ENCODE results near the gene PLCE1. TPM values are rescaled to one million over a fixed set of nuclear protein-coding genes. Genes with fewer than 3 reads are reported as not detected.
A peak's percentile ranks its signal among the peaks of the same experiment; 100 is the strongest.

Gene PLCE1
- total and polyA plus RNA-seq, 2 donors (not counting 1 experiment from before 2014, with no cell fraction given), result 0.33 to 1.2 TPM

DNA sequence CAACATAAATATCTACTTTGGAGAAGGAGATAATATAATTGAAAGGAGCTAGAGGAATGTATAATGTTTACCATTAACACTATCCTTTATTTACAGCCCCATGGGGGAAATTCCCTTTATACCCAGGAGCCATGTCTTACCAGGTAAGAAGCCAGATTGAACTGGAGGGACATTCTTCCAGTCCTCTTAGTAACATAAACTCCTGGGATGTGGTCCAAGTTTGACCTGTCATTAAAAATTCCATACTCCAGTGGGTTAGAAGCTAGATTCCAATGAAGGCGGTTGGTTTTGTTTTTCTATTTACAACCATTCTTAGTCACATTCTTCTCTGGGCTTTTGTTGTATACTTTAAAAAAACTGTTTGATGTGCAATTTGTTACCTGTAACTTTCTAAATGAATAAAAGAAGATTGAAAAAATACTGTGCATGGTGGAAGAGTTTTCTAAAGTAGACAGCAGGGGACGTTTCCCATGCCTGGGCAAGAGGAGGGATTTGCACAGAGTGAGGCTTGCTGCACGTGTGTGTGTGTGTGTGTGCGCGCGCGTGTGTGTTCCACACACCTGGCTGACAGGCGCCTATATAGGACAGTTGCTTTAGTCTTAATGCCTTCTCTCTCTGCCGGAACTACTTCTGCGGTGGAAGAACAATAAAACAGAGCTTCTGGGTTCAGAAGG, 2.0 kb downstream of the PLCE1 start:
- no peaks in the 10 kb centered on the region for H3K36me3 ChIP-seq (ENCODE audit: control insufficient read depth, insufficient read depth, low read length)
- H3K4me2 ChIP-seq (ENCODE audit: extremely low read depth, insufficient read depth, low read length), result no peak overlapping the region
- no peaks in the 10 kb centered on the region for H4K20me1 ChIP-seq (ENCODE audit: control insufficient read depth, extremely low read depth, insufficient read depth, low read length)
- TF ChIP-seq EZH2 (IDR thresholded peaks at IDR 0.05; ENCODE audit: low read length, missing control alignments), result no peak
- TF ChIP-seq, protein P1, sequence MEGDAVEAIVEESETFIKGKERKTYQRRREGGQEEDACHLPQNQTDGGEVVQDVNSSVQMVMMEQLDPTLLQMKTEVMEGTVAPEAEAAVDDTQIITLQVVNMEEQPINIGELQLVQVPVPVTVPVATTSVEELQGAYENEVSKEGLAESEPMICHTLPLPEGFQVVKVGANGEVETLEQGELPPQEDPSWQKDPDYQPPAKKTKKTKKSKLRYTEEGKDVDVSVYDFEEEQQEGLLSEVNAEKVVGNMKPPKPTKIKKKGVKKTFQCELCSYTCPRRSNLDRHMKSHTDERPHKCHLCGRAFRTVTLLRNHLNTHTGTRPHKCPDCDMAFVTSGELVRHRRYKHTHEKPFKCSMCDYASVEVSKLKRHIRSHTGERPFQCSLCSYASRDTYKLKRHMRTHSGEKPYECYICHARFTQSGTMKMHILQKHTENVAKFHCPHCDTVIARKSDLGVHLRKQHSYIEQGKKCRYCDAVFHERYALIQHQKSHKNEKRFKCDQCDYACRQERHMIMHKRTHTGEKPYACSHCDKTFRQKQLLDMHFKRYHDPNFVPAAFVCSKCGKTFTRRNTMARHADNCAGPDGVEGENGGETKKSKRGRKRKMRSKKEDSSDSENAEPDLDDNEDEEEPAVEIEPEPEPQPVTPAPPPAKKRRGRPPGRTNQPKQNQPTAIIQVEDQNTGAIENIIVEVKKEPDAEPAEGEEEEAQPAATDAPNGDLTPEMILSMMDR (conservative IDR thresholded peaks at IDR 0.05 in 1 of 2, IDR thresholded peaks at IDR 0.05 in 1 of 2; ENCODE audit: low read depth in 1 of 2, low read length in 2 of 2), result no peak
- no peak overlapping the region for H2AFZ ChIP-seq (ENCODE audit: low read length)
- H3K27me3 ChIP-seq (ENCODE audit: control insufficient read depth, insufficient read depth, low read length), result peaks cover 10% of the 10 kb centered on the region
- no peaks in the 10 kb centered on the region for H3K79me2 ChIP-seq (ENCODE audit: control insufficient read depth, insufficient read depth, low read length)
- H3K9ac ChIP-seq (ENCODE audit: insufficient read depth, low read length), result no peak overlapping the region
- peaks cover 12% of the 10 kb centered on the region for H3K4me1 ChIP-seq (ENCODE audit: control insufficient read depth, extremely low read depth, insufficient read depth, low read length)
- H3K9me3 ChIP-seq (ENCODE audit: control insufficient read depth, insufficient read depth, low read depth, low read length), result no peaks in the 10 kb centered on the region
- no peak overlapping the region for H3K27ac ChIP-seq (ENCODE audit: insufficient read depth, low read length)
- no peak overlapping the region for H3K4me3 ChIP-seq (replicated peaks in 1 of 4; ENCODE audit: control extremely low read depth in 1 of 4, insufficient read depth in 1 of 4, low read depth in 3 of 4, low read length in 4 of 4)
- peak in 1 of 2 donors; percentile 87 for DNase-seq (ENCODE audit: low read depth in 2 of 2)

DNA sequence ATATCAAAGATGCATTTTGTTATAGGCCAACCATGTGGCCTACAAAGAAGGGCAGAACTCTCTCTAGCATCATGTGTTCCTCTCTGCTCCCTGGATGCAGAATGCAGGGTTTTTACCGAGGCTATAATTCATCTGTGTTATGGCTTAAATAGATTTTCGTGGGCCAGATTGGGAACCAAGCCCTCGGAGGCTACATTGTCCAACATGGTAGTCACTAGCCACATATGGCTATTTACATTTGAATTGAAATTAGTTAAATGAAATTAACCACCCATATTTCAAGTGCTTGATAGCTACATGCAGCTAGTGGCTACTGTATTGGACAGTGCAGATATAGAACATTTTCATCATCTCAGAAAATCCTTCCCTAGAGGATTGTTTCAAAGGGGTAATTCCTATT, 2.8 kb downstream of the PLCE1 start:
- Histone ChIP-seq H3K4me3 (replicated peaks in 1 of 4; ENCODE audit: control extremely low read depth in 1 of 4, insufficient read depth in 1 of 4, low read depth in 3 of 4, low read length in 4 of 4) (no peak overlapping the region), H3K27ac (ENCODE audit: insufficient read depth, low read length) (no peak overlapping the region), H4K20me1 (ENCODE audit: control insufficient read depth, extremely low read depth, insufficient read depth, low read length) (no peaks in the 10 kb centered on the region), H3K9me3 (ENCODE audit: control insufficient read depth, insufficient read depth, low read depth, low read length) (no peaks in the 10 kb centered on the region), H3K36me3 (ENCODE audit: control insufficient read depth, insufficient read depth, low read length) (no peaks in the 10 kb centered on the region), H3K9ac (ENCODE audit: insufficient read depth, low read length) (no peak overlapping the region), H3K4me1 (ENCODE audit: control insufficient read depth, extremely low read depth, insufficient read depth, low read length) (peaks cover 12% of the 10 kb centered on the region), H3K79me2 (ENCODE audit: control insufficient read depth, insufficient read depth, low read length) (no peaks in the 10 kb centered on the region), H3K4me2 (ENCODE audit: extremely low read depth, insufficient read depth, low read length) (no peak overlapping the region), H2AFZ (ENCODE audit: low read length) (no peak overlapping the region), H3K27me3 (ENCODE audit: control insufficient read depth, insufficient read depth, low read length) (peaks cover 10% of the 10 kb centered on the region)
- no peak for TF ChIP-seq EZH2 (IDR thresholded peaks at IDR 0.05; ENCODE audit: low read length, missing control alignments)
- TF ChIP-seq, protein P1 (conservative IDR thresholded peaks at IDR 0.05 in 1 of 2, IDR thresholded peaks at IDR 0.05 in 1 of 2; ENCODE audit: low read depth in 1 of 2, low read length in 2 of 2), result no peak
- DNase-seq (ENCODE audit: low read depth in 2 of 2), result no peak

DNA sequence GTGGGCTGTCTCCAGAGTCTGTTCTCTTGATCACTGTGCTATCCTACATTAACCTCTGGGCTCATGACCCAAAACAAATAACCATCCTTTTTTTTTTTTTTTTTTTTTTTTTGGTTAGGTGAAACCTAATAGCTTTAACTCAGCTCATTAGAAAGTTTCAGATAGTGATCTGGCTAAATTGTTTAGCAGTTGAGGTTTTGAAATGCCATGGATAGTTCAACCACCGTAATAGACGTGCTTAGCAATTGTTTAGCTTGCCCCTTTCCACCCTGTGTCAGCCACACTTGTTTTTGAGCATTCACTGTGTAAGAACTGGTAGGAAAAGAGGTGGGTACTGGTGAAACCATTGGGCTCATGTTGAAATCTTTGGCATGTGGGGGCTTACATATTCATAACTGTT, 3.8 kb downstream of the PLCE1 start:
- no peaks in the 10 kb centered on the region for H3K9me3 ChIP-seq (ENCODE audit: control insufficient read depth, insufficient read depth, low read depth, low read length)
- no peak overlapping the region for H3K4me3 ChIP-seq (replicated peaks in 1 of 4; ENCODE audit: control extremely low read depth in 1 of 4, insufficient read depth in 1 of 4, low read depth in 3 of 4, low read length in 4 of 4)
- H3K36me3 ChIP-seq (ENCODE audit: control insufficient read depth, insufficient read depth, low read length), result no peaks in the 10 kb centered on the region
- H3K9ac ChIP-seq (ENCODE audit: insufficient read depth, low read length), result no peak overlapping the region
- no peak overlapping the region for H2AFZ ChIP-seq (ENCODE audit: low read length)
- H3K27ac ChIP-seq (ENCODE audit: insufficient read depth, low read length), result no peak overlapping the region
- H3K4me1 ChIP-seq (ENCODE audit: control insufficient read depth, extremely low read depth, insufficient read depth, low read length), result peaks cover 7% of the 10 kb centered on the region
- H3K79me2 ChIP-seq (ENCODE audit: control insufficient read depth, insufficient read depth, low read length), result no peaks in the 10 kb centered on the region
- H3K27me3 ChIP-seq (ENCODE audit: control insufficient read depth, insufficient read depth, low read length), result peaks cover 10% of the 10 kb centered on the region
- H4K20me1 ChIP-seq (ENCODE audit: control insufficient read depth, extremely low read depth, insufficient read depth, low read length), result no peaks in the 10 kb centered on the region
- no peak for DNase-seq (ENCODE audit: low read depth in 2 of 2)
- no peak overlapping the region for H3K4me2 ChIP-seq (ENCODE audit: extremely low read depth, insufficient read depth, low read length)
- TF ChIP-seq EZH2 (IDR thresholded peaks at IDR 0.05; ENCODE audit: low read length, missing control alignments), result no peak
- TF ChIP-seq, protein P1 (conservative IDR thresholded peaks at IDR 0.05 in 1 of 2, IDR thresholded peaks at IDR 0.05 in 1 of 2; ENCODE audit: low read depth in 1 of 2, low read length in 2 of 2), result no peak
